Inferior parietal cortex (tissue), 1 donor: ENCODE results near the gene UBQLN4.
A peak's percentile ranks its signal among the peaks of the same experiment; 100 is the strongest.

ENCODE experiments used
- DNase-seq: peaks from one replicate; pipeline ENCODE4 v3.0.0-alpha.2; 2016; ENCODE audit errors: extremely low spot score

UBQLN4 gene

GRCh38 chr1:156053768-156054499, at the start of gene UBQLN4:
Gene UBQLN4 (minus strand): TSS chr1:156053798. CDS start chr1:156053701, 97 bp downstream.
- DNase-seq: peak; percentile 73

GRCh38 chr1:156102633-156103511, 49.3 kb upstream of the UBQLN4 start:
- no peak for DNase-seq

GRCh38 chr1:156101880-156102279, 48.3 kb upstream of the UBQLN4 start:
- DNase-seq: no peak

GRCh38 chr1:156100205-156100995, 46.8 kb upstream of the UBQLN4 start:
- no peak for DNase-seq

- no peak for DNase-seq
Measured at GRCh38 chr1:156099282-156099681, 45.7 kb upstream of the UBQLN4 start.

GRCh38 chr1:156098784-156099183, 45.2 kb upstream of the UBQLN4 start:
- DNase-seq: no peak

- no peak for DNase-seq
Measured at GRCh38 chr1:156097499-156098178, 44.0 kb upstream of the UBQLN4 start.

- peak; percentile 76 for DNase-seq
Measured at GRCh38 chr1:156096640-156097391, 43.2 kb upstream of the UBQLN4 start.

- DNase-seq: no peak
Measured at GRCh38 chr1:156095906-156096508, 42.4 kb upstream of the UBQLN4 start.

- no peak for DNase-seq
Measured at GRCh38 chr1:156091610-156092009, 38.0 kb upstream of the UBQLN4 start.

- peak; percentile 90 for DNase-seq
Measured at GRCh38 chr1:156090840-156091188, 37.2 kb upstream of the UBQLN4 start.

- DNase-seq: no peak
Measured at GRCh38 chr1:156090138-156090839, 36.7 kb upstream of the UBQLN4 start.

GRCh38 chr1:156089704-156090103, 36.1 kb upstream of the UBQLN4 start:
- no peak for DNase-seq

- no peak for DNase-seq
Measured at GRCh38 chr1:156086256-156086662, 32.7 kb upstream of the UBQLN4 start.

- no peak for DNase-seq
Measured at GRCh38 chr1:156083800-156084790, 30.5 kb upstream of the UBQLN4 start.

GRCh38 chr1:156082309-156083091, 28.9 kb upstream of the UBQLN4 start, which contains the start of gene MEX3A:
Gene MEX3A (minus strand): TSS chr1:156082465. CDS start chr1:156081998, 467 bp downstream.
- peak; percentile 60 for DNase-seq

GRCh38 chr1:156081917-156082308, 28.3 kb upstream of the UBQLN4 start:
- no peak for DNase-seq
